ENCODE results near the gene HSD17B11. TPM values are rescaled to one million over a fixed set of nuclear protein-coding genes. Genes with fewer than 3 reads are reported as not detected.
A peak's percentile ranks its signal among the peaks of the same experiment; 100 is the strongest.
"Not testable (repeated sequence)": the region's sequence is repeated elsewhere in the genome, so short reads cannot be mapped to it uniquely, and the experiment has no call there.

The HSD17B11 gene
- total and polyA plus RNA-seq, 2 donors (not counting 1 experiment from before 2014, with no cell fraction given), result 26.5 to 62.2 TPM

- Histone ChIP-seq H3K4me3 (ENCODE audit: control extremely low read depth in 1 of 5, extremely low read depth in 1 of 5, insufficient read depth in 1 of 5, low read depth in 2 of 5, low read length in 4 of 5) (no peak overlapping the region), H2AFZ (ENCODE audit: insufficient read depth, low read depth, low read length, poor library complexity, severe bottlenecking) (peak overlapping the region; percentile 1), H3K9me3 (ENCODE audit: control extremely low read depth in 1 of 3, control insufficient read depth in 2 of 3, insufficient read depth in 1 of 3, low read length in 2 of 3) (no peaks in the 10 kb centered on the region), H3K4me2 (replicated peaks; ENCODE audit: low read depth, low read length, poor library complexity, severe bottlenecking) (no peak overlapping the region), H3K79me2 (ENCODE audit: control insufficient read depth, insufficient read depth, low read length) (no peaks in the 10 kb centered on the region), H3K4me1 (ENCODE audit: control insufficient read depth in 2 of 2, insufficient read depth in 2 of 2, low read length in 2 of 2) (peaks cover 10 to 13% of the 10 kb centered on the region in 2 donors), H3K9ac (ENCODE audit: low read length) (no peak overlapping the region), H3K36me3 (replicated peaks in 1 of 2; ENCODE audit: control extremely low read depth in 1 of 2, control insufficient read depth in 1 of 2, extremely low read depth in 1 of 2, insufficient read depth in 2 of 2, low read length in 1 of 2) (no peaks in the 10 kb centered on the region), H3K27me3 (replicated peaks in 1 of 4; ENCODE audit: control extremely low read depth in 1 of 4, control insufficient read depth in 3 of 4, insufficient read depth in 4 of 4, low read length in 3 of 4) (peaks cover 0 to 4% (median 0%) of the 10 kb centered on the region in 4 experiments), H3K27ac (ENCODE audit: low read length in 2 of 2) (no peak overlapping the region), H4K20me1 (ENCODE audit: control insufficient read depth, insufficient read depth, low read length, poor library complexity, severe bottlenecking) (no peaks in the 10 kb centered on the region)
- peaks cover 33% of the 10 kb centered on the region for H3K27me3 Mint-ChIP-seq
- peaks cover 18% of the 10 kb centered on the region for H3K4me1 Mint-ChIP-seq
- intact Hi-C loops (cut with micrococcal nuclease), result no loop called here
- no peak overlapping the region for H3K27ac Mint-ChIP-seq
- POLR2A ChIA-PET, result no interaction called here
- ATAC-seq (ENCODE audit: low read depth) (no peak), DNase-seq (no peak)
- CTCF ChIA-PET, result interaction anchor here (0.6 kb wide), 1 partner anchor 138 kb away, joined by 3 read pairs; no protein-coding TSS in a partner anchor
- H3K4me3 Mint-ChIP-seq, result no peak overlapping the region
- H3K9me3 Mint-ChIP-seq (ENCODE audit: insufficient read depth), result no peaks in the 10 kb centered on the region
- TF ChIP-seq, protein P1, sequence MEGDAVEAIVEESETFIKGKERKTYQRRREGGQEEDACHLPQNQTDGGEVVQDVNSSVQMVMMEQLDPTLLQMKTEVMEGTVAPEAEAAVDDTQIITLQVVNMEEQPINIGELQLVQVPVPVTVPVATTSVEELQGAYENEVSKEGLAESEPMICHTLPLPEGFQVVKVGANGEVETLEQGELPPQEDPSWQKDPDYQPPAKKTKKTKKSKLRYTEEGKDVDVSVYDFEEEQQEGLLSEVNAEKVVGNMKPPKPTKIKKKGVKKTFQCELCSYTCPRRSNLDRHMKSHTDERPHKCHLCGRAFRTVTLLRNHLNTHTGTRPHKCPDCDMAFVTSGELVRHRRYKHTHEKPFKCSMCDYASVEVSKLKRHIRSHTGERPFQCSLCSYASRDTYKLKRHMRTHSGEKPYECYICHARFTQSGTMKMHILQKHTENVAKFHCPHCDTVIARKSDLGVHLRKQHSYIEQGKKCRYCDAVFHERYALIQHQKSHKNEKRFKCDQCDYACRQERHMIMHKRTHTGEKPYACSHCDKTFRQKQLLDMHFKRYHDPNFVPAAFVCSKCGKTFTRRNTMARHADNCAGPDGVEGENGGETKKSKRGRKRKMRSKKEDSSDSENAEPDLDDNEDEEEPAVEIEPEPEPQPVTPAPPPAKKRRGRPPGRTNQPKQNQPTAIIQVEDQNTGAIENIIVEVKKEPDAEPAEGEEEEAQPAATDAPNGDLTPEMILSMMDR (IDR thresholded peaks at IDR 0.05), result no peak
- no peak for TF ChIP-seq EZH2 (IDR thresholded peaks at IDR 0.05; ENCODE audit: borderline replicate concordance, insufficient read depth, low read depth, low read length, poor library complexity, severe bottlenecking)
- WGBS (ENCODE audit: insufficient coverage), result no CpG with 5 or more reads among the region's 3 CpGs
These were observed 18.5 kb upstream of the HSD17B11 start for GRCh38 chr4:87409420-87409939.

GRCh38 chr4:87406902-87407301 lies 15.9 kb upstream of the HSD17B11 start:
- POLR2A ChIA-PET; H4K20me1 ChIP-seq (ENCODE audit: control insufficient read depth, insufficient read depth, low read length, poor library complexity, severe bottlenecking); DNase-seq; H3K79me2 ChIP-seq (ENCODE audit: control insufficient read depth, insufficient read depth, low read length); H3K27ac Mint-ChIP-seq; H3K9me3 Mint-ChIP-seq (ENCODE audit: insufficient read depth); H3K9me3 ChIP-seq (ENCODE audit: control extremely low read depth in 1 of 3, control insufficient read depth in 2 of 3, insufficient read depth in 1 of 3, low read length in 2 of 3); ATAC-seq (ENCODE audit: low read depth); H3K27me3 ChIP-seq (replicated peaks in 1 of 4; ENCODE audit: control extremely low read depth in 1 of 4, control insufficient read depth in 3 of 4, insufficient read depth in 4 of 4, low read length in 3 of 4); H3K27ac ChIP-seq (ENCODE audit: low read length in 2 of 2); H3K36me3 ChIP-seq (replicated peaks in 1 of 2; ENCODE audit: control extremely low read depth in 1 of 2, control insufficient read depth in 1 of 2, extremely low read depth in 1 of 2, insufficient read depth in 2 of 2, low read length in 1 of 2): not testable (repeated sequence)
- H3K4me1 Mint-ChIP-seq, result peaks cover 18% of the 10 kb centered on the region
- Histone ChIP-seq H3K4me3 (ENCODE audit: control extremely low read depth in 1 of 5, extremely low read depth in 1 of 5, insufficient read depth in 1 of 5, low read depth in 2 of 5, low read length in 4 of 5) (peak overlapping the region in 2 of 5 experiments; percentile 29 to 47), H3K4me1 (ENCODE audit: control insufficient read depth in 2 of 2, insufficient read depth in 2 of 2, low read length in 2 of 2) (peaks cover 10 to 13% of the 10 kb centered on the region in 2 donors), H3K4me2 (replicated peaks; ENCODE audit: low read depth, low read length, poor library complexity, severe bottlenecking) (peak overlapping the region; percentile 60), H3K9ac (ENCODE audit: low read length) (peak overlapping the region; percentile 38), H2AFZ (ENCODE audit: insufficient read depth, low read depth, low read length, poor library complexity, severe bottlenecking) (peak overlapping the region; percentile 80)
- peak overlapping the region; percentile 68 for H3K4me3 Mint-ChIP-seq
- CTCF ChIA-PET, result interaction anchor here (0.9 to 1.6 kb wide), 5 partner anchors 8 to 60 kb away, joined by 3 to 4 read pairs (median 4); partner anchors contain the start of gene HSD17B11
- H3K27me3 Mint-ChIP-seq, result peaks cover 23% of the 10 kb centered on the region
- intact Hi-C loops (cut with micrococcal nuclease), result loop anchor here (2.0 kb wide), 1 partner anchor 16 kb away; the partner anchor contains the start of gene HSD17B11
- WGBS (ENCODE audit: insufficient coverage), result 100% methylated on average over 1 of the region's 4 CpGs
